Measurements from ENCODE around the gene HTT. TPM values are rescaled to one million over a fixed set of nuclear protein-coding genes. Genes with fewer than 3 reads are reported as not detected.

The HTT gene
- total and polyA plus RNA-seq, 5 donors from 2014 or later: 4.8 to 101 (median 6.4) TPM

GRCh38 chr4:3035249-3035648 is 39.2 kb upstream of the HTT start:
- Mint-ChIP-seq H3K36me3 (no peaks in the 10 kb centered on the region), H3K9me3 (no peaks in the 10 kb centered on the region), H3K27ac (no peak overlapping the region), H3K4me3 (peak overlapping the region in 1 of 4 donors; percentile 75), H3K27me3 (peaks cover 16% of the 10 kb centered on the region), H3K4me1 (peaks cover 5 to 20% (median 12%) of the 10 kb centered on the region in 4 donors)
- Histone ChIP-seq H3K36me3 (ENCODE audit: control insufficient read depth, insufficient read depth, low read length) (no peaks in the 10 kb centered on the region), H3K27ac (ENCODE audit: insufficient read depth, low read length, poor library complexity, severe bottlenecking) (no peak overlapping the region), H3K4me1 (ENCODE audit: control insufficient read depth, insufficient read depth, low read length, poor library complexity, severe bottlenecking) (peaks cover 14% of the 10 kb centered on the region), H3K9me3 (ENCODE audit: control insufficient read depth in 2 of 2, low read length in 2 of 2) (no peaks in the 10 kb centered on the region), H3K27me3 (ENCODE audit: control insufficient read depth, insufficient read depth, low read length) (no peaks in the 10 kb centered on the region), H3K4me3 (ENCODE audit: low read depth, low read length) (no peak overlapping the region)
- DNase-seq (no peak), ATAC-seq (ENCODE audit: low read depth in 2 of 2) (no peak)

DNA sequence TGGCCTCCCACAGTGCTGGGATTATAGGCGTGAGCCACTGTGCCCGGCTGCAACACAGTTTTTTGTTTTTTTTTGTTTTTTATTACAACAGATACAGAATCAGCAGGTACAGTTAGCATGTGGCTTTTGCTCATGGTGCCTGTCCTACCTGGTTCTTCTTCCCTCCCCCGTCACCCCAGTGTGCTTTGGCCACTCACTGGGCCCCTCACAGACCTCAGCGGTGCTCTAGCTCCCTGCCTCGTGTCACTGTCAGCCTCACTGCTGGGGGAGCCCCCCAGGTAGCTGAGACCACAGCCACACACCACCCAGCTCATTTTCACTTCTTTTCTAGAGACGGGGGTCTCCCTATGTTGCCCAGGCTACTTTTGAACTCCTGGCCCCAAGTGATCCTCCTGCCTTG is 38.8 kb upstream of the HTT start:
- no peak overlapping the region for H3K27ac ChIP-seq (ENCODE audit: insufficient read depth, low read length, poor library complexity, severe bottlenecking)
- DNase-seq (no peak), ATAC-seq (ENCODE audit: low read depth in 2 of 2) (no peak)
- H3K4me1 Mint-ChIP-seq: peaks cover 5 to 23% (median 12%) of the 10 kb centered on the region in 4 donors
- H3K27me3 ChIP-seq (ENCODE audit: control insufficient read depth, insufficient read depth, low read length): no peaks in the 10 kb centered on the region
- no peaks in the 10 kb centered on the region for H3K36me3 Mint-ChIP-seq
- peaks cover 16% of the 10 kb centered on the region for H3K27me3 Mint-ChIP-seq
- H3K9me3 ChIP-seq (ENCODE audit: control insufficient read depth in 2 of 2, low read length in 2 of 2): no peaks in the 10 kb centered on the region
- H3K4me3 Mint-ChIP-seq: peak overlapping the region in 1 of 4 donors; percentile 75
- H3K9me3 Mint-ChIP-seq: no peaks in the 10 kb centered on the region
- H3K4me3 ChIP-seq (ENCODE audit: low read depth, low read length): no peak overlapping the region
- H3K4me1 ChIP-seq (ENCODE audit: control insufficient read depth, insufficient read depth, low read length, poor library complexity, severe bottlenecking): peaks cover 15% of the 10 kb centered on the region
- H3K36me3 ChIP-seq (ENCODE audit: control insufficient read depth, insufficient read depth, low read length): no peaks in the 10 kb centered on the region
- H3K27ac Mint-ChIP-seq: no peak overlapping the region

GRCh38 chr4:3036131-3036952 is 38.1 kb upstream of the HTT start:
- Histone ChIP-seq H3K27me3 (ENCODE audit: control insufficient read depth, insufficient read depth, low read length) (no peaks in the 10 kb centered on the region), H3K27ac (ENCODE audit: insufficient read depth, low read length, poor library complexity, severe bottlenecking) (no peak overlapping the region), H3K4me1 (ENCODE audit: control insufficient read depth, insufficient read depth, low read length, poor library complexity, severe bottlenecking) (peaks cover 21% of the 10 kb centered on the region), H3K36me3 (ENCODE audit: control insufficient read depth, insufficient read depth, low read length) (no peaks in the 10 kb centered on the region), H3K9me3 (ENCODE audit: control insufficient read depth in 2 of 2, low read length in 2 of 2) (no peaks in the 10 kb centered on the region), H3K4me3 (ENCODE audit: low read depth, low read length) (no peak overlapping the region)
- no peaks in the 10 kb centered on the region for H3K9me3 Mint-ChIP-seq
- no peak for ATAC-seq (ENCODE audit: low read depth in 2 of 2)
- peaks cover 16% of the 10 kb centered on the region for H3K27me3 Mint-ChIP-seq
- peaks cover 5 to 28% (median 12%) of the 10 kb centered on the region in 4 donors for H3K4me1 Mint-ChIP-seq
- no peaks in the 10 kb centered on the region for H3K36me3 Mint-ChIP-seq
- DNase-seq: no peak
- peak overlapping the region in 1 of 4 donors; percentile 3 for H3K4me3 Mint-ChIP-seq
- no peak overlapping the region for H3K27ac Mint-ChIP-seq

DNA sequence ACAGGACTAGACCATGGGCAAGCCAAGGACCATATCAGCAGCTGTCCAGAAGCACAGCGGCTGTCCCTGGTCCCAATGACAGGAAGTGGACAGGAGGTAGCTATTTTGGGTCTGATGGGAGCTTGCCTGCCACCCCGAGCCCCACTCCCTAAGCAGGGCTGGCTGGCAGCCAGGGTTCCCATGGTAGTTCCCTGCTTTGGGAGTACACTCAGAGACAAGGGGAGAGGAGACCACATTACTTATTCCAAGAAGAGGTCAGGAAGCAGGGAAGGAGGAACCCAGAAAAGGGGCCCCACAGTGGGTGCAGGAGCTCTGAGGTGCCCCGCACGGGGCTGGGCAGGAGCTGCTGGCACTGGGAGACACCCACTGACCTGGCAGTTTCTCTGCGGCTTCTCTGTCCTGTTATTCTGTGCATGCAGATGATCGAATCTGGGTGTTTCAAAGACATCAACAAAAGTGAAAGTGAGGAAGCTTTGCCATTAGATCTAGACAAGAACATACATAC is 36.5 kb upstream of the HTT start:
- H3K4me1 ChIP-seq (ENCODE audit: control insufficient read depth, insufficient read depth, low read length, poor library complexity, severe bottlenecking): peaks cover 35% of the 10 kb centered on the region
- H3K4me3 Mint-ChIP-seq: peak overlapping the region; percentile 20 to 88 (median 78)
- DNase-seq: peak in 1 of 3 donors; percentile 60
- peak overlapping the region; percentile 60 for H3K4me3 ChIP-seq (ENCODE audit: low read depth, low read length)
- H3K9me3 Mint-ChIP-seq: no peaks in the 10 kb centered on the region
- no peaks in the 10 kb centered on the region for H3K27me3 ChIP-seq (ENCODE audit: control insufficient read depth, insufficient read depth, low read length)
- H3K4me1 Mint-ChIP-seq: peaks cover 5 to 44% (median 16%) of the 10 kb centered on the region in 4 donors
- H3K36me3 ChIP-seq (ENCODE audit: control insufficient read depth, insufficient read depth, low read length): no peaks in the 10 kb centered on the region
- H3K27ac ChIP-seq (ENCODE audit: insufficient read depth, low read length, poor library complexity, severe bottlenecking): no peak overlapping the region
- H3K36me3 Mint-ChIP-seq: no peaks in the 10 kb centered on the region
- ATAC-seq (ENCODE audit: low read depth in 2 of 2): peak in 1 of 2 donors; percentile 23
- H3K27me3 Mint-ChIP-seq: peaks cover 17% of the 10 kb centered on the region
- peak overlapping the region in 2 of 3 donors; percentile 15 to 67 for H3K27ac Mint-ChIP-seq
- H3K9me3 ChIP-seq (ENCODE audit: control insufficient read depth in 2 of 2, low read length in 2 of 2): no peaks in the 10 kb centered on the region

- H3K9me3 Mint-ChIP-seq: no peaks in the 10 kb centered on the region
- H3K27me3 Mint-ChIP-seq: peaks cover 25% of the 10 kb centered on the region
- peaks cover 42% of the 10 kb centered on the region for H3K4me1 ChIP-seq (ENCODE audit: control insufficient read depth, insufficient read depth, low read length, poor library complexity, severe bottlenecking)
- no peaks in the 10 kb centered on the region for H3K9me3 ChIP-seq (ENCODE audit: control insufficient read depth in 2 of 2, low read length in 2 of 2)
- peak overlapping the region in 1 of 3 donors; percentile 61 for H3K27ac Mint-ChIP-seq
- DNase-seq (no peak), ATAC-seq (ENCODE audit: low read depth in 2 of 2) (no peak)
- H3K27ac ChIP-seq (ENCODE audit: insufficient read depth, low read length, poor library complexity, severe bottlenecking): no peak overlapping the region
- no peaks in the 10 kb centered on the region for H3K27me3 ChIP-seq (ENCODE audit: control insufficient read depth, insufficient read depth, low read length)
- peaks cover 5 to 54% (median 24%) of the 10 kb centered on the region in 4 donors for H3K4me1 Mint-ChIP-seq
- no peaks in the 10 kb centered on the region for H3K36me3 Mint-ChIP-seq
- no peak overlapping the region for H3K4me3 Mint-ChIP-seq
- no peaks in the 10 kb centered on the region for H3K36me3 ChIP-seq (ENCODE audit: control insufficient read depth, insufficient read depth, low read length)
- H3K4me3 ChIP-seq (ENCODE audit: low read depth, low read length): no peak overlapping the region
Measured at GRCh38 chr4:3039706-3040366, 34.6 kb upstream of the HTT start.

GRCh38 chr4:3040452-3041191 is 33.9 kb upstream of the HTT start:
- Histone ChIP-seq H3K27ac (ENCODE audit: insufficient read depth, low read length, poor library complexity, severe bottlenecking) (peak overlapping the region; percentile 55), H3K4me3 (ENCODE audit: low read depth, low read length) (no peak overlapping the region), H3K27me3 (ENCODE audit: control insufficient read depth, insufficient read depth, low read length) (no peaks in the 10 kb centered on the region), H3K9me3 (ENCODE audit: control insufficient read depth in 2 of 2, low read length in 2 of 2) (peaks cover 0 to 5% of the 10 kb centered on the region in 2 experiments), H3K36me3 (ENCODE audit: control insufficient read depth, insufficient read depth, low read length) (no peaks in the 10 kb centered on the region), H3K4me1 (ENCODE audit: control insufficient read depth, insufficient read depth, low read length, poor library complexity, severe bottlenecking) (peaks cover 50% of the 10 kb centered on the region)
- Mint-ChIP-seq H3K4me1 (peaks cover 11 to 62% (median 31%) of the 10 kb centered on the region in 4 donors), H3K36me3 (peaks cover 2% of the 10 kb centered on the region), H3K4me3 (peak overlapping the region in 3 of 4 donors; percentile 48 to 91 (median 90)), H3K9me3 (peaks cover 0 to 5% (median 2%) of the 10 kb centered on the region in 7 donors), H3K27me3 (peaks cover 29% of the 10 kb centered on the region), H3K27ac (no peak overlapping the region)
- ATAC-seq (ENCODE audit: low read depth in 2 of 2): no peak
- DNase-seq: no peak

Data from CD4-positive, CD25-positive, alpha-beta regulatory T cell (primary cell).